GM18526 (cell line): Measurements from ENCODE around the gene SLC7A10.

Experiments used
- POLR2A ChIP-seq: IDR thresholded peaks from 3 replicates; pipeline ENCODE4 v1.6.1; 2011; ENCODE audit not compliant: insufficient read length; ENCODE audit errors: extremely low read depth

SLC7A10 gene

DNA sequence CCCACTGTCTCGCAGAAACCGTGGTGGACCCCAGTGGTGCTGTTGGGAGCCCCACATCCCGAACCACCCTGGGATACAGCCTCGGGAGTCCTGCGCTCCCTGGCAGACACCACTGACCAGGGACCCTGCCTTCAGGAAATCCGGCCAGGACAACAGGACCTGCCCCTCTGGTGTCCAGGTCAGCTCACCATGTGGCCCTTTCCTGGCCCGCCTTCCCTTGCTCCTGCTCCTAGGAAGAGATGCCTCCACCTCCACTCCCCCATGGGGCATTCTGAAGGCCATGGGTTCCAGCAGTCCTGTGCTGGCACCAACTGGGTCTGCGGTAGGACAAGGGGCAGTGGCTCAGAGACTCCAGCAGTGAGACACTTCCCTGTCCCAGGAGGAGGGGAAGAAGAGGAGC lies 22.5 kb upstream of the SLC7A10 start:
- TF ChIP-seq POLR2A: no peak

- no peak for TF ChIP-seq POLR2A
Observed at GRCh38 chr19:33247441-33247819, 21.8 kb upstream of the SLC7A10 start.

DNA sequence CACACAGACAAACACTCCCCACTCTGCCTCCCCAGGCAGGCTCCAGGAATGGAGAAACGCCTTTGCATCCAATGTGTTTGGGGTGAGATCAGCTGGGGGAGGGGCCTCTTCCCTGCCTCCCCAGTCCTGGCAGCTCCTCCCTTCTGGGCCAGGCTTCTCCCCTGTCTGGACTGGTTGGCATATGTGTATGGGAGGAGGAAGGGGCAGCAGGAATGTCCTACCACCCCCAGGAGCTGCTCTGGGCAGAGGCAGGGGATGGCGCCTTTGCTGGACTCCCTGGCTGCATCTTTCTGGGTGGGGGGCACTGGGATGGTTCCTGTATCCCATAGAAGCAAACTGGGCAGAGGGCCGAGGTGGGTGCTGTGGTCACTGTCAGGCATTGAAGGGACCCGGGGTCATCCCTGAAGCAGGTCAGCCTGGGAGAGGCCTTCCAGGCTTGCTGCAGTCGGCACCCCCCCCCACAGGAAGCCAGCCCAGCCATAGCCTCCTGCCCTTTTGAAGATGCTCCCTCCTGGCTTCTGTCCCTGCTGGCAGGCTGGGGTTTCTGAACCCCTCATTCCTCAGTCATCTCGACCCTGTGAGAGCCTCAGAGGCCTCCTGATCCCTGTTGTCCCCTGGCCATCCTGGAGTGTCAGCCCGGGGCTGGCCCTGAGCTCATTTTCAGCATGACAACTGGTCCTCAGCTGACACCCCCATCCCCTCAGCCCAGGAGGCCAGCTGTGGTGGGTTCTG lies 21.2 kb upstream of the SLC7A10 start:
- no peak for TF ChIP-seq POLR2A

GRCh38 chr19:33245948-33246708 lies 20.5 kb upstream of the SLC7A10 start:
- TF ChIP-seq POLR2A: no peak

DNA sequence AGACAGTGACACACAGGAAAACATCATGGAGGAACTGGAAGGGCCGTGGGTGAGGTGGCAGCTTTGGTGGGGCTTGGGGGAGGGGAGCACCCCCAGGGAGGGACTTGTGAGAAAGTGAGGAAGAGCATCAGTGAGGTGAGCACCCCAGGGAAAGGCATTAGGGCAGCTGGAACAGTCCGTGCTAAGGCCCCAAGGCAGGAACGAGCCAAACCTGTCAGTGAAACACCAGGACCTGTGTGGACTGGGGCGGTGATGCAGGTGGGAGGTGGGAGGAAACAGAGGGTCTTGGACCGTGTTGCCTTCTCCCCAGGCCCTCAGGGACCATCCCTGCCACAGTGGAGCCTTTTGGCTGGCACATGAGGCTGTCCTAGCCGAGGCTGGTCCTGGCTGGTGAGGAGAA lies 17.3 kb upstream of the SLC7A10 start:
- no peak for TF ChIP-seq POLR2A

- TF ChIP-seq POLR2A: no peak
Observed at GRCh38 chr19:33242131-33242530, 16.5 kb upstream of the SLC7A10 start.

DNA sequence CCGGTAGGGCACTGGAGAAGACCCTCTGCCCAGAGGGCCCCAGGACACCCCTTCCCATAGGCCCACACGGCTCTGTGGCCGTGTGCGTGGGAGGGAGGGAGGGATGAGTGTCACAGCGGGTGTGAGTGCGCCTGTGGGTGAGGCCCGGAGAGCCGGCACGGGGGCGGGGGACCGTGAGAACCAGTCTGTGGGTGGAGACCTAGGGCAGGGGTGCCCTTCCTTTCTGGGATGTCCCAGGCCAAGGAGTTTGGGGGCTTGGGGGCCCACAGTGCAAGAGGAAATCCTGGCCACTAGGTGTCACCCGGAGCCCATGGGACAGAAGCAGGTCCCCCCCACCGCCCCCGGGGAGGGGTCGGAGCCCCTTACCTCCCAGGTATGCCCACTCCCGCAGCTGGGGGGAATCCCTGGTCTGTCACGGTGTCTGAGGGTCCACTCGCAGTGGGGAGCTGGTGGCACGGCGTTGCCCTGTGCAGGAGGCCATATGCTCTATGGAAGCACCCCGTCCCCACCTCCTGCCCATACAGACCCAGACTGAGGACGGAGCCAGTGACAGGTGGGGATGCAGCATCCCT lies 16.0 kb upstream of the SLC7A10 start:
- TF ChIP-seq POLR2A: no peak

DNA sequence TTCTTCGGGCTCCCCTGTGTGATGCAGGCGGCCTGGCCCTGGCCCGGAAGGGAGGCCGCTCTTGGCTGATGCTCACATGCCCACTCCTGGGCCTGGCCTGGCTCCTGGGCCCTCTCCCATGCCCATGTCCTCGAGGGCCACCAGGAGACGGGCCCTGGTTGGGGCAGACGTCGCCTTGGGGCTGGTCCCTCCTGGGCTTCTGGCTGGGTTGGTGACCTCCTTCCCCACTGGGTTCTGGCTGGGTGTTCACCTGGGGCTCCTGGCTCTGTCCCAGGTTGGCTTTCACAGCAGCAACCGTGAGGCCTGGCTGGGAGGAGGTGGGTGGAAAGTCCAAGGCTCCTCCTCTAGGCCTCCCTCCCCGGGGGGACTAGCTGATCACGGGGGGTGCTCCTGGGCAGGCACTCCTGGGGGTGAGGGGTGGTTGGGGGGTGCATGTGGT lies 15.5 kb upstream of the SLC7A10 start:
- TF ChIP-seq POLR2A: no peak

GRCh38 chr19:33240181-33240771 lies 14.6 kb upstream of the SLC7A10 start:
- no peak for TF ChIP-seq POLR2A

- TF ChIP-seq POLR2A: no peak
Observed at GRCh38 chr19:33239223-33239975, 13.7 kb upstream of the SLC7A10 start.

- no peak for TF ChIP-seq POLR2A
Observed at GRCh38 chr19:33238481-33239149, 13.0 kb upstream of the SLC7A10 start.

DNA sequence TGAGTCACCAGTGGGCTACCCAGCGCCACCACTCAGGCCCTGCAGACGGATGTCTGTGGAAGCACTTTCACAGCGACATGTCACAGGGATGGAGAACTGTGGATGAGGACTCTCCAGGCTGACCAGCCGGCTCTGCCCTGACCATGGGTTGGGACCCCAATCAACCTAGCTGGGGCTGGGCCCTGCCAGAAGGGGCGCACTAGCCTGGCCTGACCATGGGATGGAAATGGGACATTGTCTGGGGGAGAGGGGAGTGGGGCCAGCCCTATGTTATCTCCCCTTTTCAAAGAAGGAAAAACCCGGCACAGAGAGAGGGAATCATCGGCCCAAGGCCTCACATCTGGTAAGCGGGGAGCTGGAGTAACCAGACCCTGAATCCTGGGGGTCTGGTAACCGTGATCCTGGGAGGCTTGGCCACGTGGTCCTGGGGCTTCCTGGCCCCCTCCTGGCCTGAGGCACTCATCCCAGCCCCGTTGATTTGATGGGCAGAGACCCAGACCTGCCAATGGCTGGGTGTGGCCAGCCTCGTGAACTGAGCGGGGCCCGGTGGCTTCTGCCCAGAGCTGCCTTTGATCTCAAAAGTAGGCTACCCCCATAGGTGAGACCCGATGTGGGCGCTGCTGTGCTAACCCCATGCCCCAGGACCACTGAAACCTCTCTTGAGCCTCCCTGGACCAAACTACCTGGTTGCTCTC lies 11.2 kb upstream of the SLC7A10 start:
- no peak for TF ChIP-seq POLR2A

- no peak for TF ChIP-seq POLR2A
Observed at GRCh38 chr19:33235996-33236350, 10.3 kb upstream of the SLC7A10 start.
